WI38 (cell line): ENCODE results near the gene ADPRH.

Experiments used
- H3K4me3 ChIP-seq: 2 replicates; pipeline ENCODE4 v1.5.1; 2011; ENCODE audit warnings: low read depth, mild to moderate bottlenecking, control low read depth, low read length
- CTCF ChIP-seq: IDR thresholded peaks from 2 replicates; pipeline ENCODE4 v1.5.1; 2012; ENCODE audit warnings: low read depth, mild to moderate bottlenecking, control low read depth, low read length

The ADPRH gene

GRCh38 chr3:119613872-119614271 lies 34.6 kb downstream of the ADPRH start:
- no peak for TF ChIP-seq CTCF
- H3K4me3 ChIP-seq = no peak overlapping the region

DNA sequence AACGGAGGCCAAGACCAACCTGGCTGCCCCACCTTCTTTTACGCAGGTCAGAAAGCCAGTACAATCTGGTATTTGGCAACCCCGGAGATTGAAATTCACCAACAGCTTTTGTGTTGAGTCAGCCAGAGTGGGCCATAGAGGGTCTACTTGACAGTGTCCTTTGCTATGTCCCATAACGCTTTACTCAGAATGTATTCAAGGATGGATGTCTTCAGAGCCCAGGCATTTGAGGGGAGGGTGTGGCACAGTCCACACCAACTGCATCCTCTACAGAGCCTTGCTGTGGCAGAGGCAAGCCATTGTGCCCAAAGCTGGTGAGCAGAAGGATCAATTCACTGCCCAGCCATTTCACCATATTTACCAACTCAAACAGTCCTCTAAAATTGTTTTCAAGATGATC lies 36.8 kb downstream of the ADPRH start:
- no peak overlapping the region for H3K4me3 ChIP-seq
- no peak for TF ChIP-seq CTCF

DNA sequence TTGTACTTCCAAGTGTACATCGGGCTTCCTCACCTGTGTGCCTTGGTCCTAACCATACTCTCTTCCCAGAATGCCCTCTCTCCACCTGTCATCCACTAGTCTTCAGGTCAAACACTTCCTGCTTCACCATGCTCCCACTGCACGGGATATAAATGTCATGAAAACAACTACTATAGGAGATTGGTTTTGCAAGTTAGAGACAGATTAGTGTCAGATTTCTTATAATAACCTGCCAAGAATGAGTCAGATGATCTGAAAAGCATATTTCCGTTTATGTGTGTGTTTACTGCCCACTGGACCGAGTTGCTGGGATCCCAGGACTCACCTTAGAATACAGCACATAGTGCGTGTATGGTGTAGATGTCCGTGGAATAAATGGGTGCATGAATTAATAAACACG lies 39.8 kb downstream of the ADPRH start:
- no peak overlapping the region for H3K4me3 ChIP-seq
- no peak for TF ChIP-seq CTCF

DNA sequence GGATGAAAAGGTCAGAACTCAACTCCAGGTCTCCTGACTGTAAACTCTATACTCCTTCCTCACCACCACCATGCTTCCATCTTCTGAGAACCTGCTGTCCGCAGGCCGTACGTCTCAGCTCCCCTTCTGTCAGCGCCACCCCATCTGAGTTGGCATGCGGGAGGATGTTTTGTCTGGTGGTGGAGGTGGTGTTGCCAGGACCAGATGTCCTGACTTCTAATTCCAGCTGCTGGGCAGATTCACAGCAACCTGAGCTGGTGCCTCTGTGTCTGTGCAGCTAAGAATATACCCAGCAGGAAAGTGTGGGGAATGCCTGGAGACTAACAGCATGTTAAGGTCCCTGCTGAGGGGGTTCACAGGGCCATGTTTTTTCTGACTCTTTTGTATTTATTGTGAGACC lies 41.6 kb downstream of the ADPRH start:
- no peak for TF ChIP-seq CTCF

DNA sequence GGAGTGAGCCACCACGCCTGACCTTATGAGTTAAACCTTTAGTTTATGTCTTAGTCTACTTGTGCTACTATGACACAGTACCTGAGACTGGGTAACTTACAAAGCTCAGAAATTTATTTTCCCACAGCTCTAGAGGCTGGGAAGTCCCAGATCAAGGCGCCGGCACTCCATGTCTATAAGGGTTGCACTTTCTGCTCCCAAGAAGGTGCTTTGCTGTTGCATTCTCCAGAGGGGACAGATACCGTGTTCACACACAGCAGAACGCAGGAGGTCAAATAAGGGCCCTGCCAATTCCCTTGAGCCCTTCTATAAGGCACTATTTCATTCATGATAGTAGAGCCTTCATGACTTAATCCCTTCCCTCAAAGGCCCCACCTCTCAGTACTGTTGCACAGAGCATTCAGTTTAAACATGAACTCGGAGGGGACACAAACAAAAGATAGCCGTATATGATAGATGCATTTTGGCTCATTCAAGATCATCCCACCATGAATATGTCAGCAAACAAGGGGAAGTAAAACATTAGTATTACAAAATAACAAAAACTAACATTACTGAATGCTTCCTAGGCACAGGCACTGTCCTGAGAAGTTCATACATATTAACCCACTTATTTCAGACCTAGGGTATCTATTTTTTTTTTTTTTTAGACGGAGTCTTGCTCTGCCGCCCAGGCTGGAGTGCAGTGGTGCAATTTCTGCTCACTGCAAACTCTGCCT lies 44.9 kb downstream of the ADPRH start:
- no peak for TF ChIP-seq CTCF
- no peak overlapping the region for H3K4me3 ChIP-seq

More for the DNA sequence above, 41.6 kb downstream of the ADPRH start:
- no peak overlapping the region for H3K4me3 ChIP-seq

DNA sequence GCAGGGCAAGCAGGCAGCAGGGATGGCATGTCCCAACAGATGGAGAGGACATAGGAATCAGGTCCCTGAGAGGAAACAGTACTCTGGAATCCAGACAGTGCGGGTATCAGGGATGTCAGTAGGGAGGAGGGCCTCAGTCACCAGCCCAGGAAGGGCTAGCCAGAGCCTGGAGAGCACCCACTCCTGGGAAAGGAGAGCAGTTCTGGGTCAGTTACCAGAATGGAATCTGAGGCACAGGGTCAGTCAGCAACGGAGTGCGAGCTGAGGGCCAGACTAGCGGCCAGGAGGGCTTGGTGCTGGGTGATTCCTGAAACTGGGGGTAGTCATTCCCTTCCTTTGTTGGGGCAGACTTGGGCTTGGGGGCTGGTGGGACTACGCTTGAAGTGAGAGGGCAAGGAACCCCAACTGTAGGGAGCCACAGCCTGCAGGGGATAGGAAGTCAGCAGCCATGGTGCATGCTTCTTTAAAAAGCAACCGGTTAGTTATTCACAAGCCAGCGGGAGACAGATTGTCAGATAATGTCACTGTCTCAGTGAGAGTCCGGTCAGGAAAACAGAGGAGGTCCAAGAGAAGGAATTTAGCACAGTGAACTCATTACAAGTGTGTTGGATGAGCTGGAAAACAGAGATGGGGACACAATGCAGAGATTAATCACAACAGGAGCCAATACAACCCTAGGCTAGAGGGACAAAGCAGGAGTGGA lies 46.3 kb downstream of the ADPRH start:
- TF ChIP-seq CTCF = no peak

DNA sequence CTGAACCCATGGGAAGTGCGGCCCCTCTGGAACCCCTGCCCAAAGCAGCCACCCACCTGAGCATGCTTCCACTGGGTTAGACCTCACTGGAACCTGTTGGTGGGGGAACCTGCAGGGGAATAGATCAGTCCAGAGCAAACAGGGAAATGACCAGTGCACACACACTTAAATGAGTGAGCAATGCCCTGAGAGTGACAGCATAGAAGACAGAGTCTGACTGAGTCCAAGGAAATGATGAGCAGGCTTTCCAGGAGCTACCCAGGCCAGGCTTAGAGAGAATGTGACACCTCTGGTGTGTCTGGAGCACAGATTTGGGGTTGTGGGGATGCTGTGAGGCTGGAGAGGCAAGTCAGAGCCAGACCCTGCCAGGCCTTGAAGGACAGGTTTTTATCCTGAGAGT lies 46.9 kb downstream of the ADPRH start:
- TF ChIP-seq CTCF = no peak

More for the DNA sequence above, 46.3 kb downstream of the ADPRH start:
- H3K4me3 ChIP-seq = no peak overlapping the region

More for the DNA sequence above, 46.9 kb downstream of the ADPRH start:
- no peak overlapping the region for H3K4me3 ChIP-seq
